GM12865 (cell line): ENCODE results near the gene BEAN1.

Experiments used
- DNase-seq: peaks from one replicate; pipeline ENCODE4 v3.0.0; 2010; ENCODE audit warnings: low read depth
- H3K4me3 ChIP-seq: 2 replicates; pipeline ENCODE4 v1.5.1; 2011; ENCODE audit warnings: mild to moderate bottlenecking, low read depth, low read length, control low read depth
- CTCF ChIP-seq: IDR thresholded peaks from 2 replicates; pipeline ENCODE4 v1.5.1; 2011; ENCODE audit warnings: low read length, control low read depth, low read depth, inconsistent platforms; ENCODE audit not compliant: insufficient read depth; ENCODE audit errors: missing control alignments

BEAN1 gene

GRCh38 chr16:66427871-66428681 is 981 bp downstream of the BEAN1 start:
- TF ChIP-seq CTCF: no peak
- no peak overlapping the region for H3K4me3 ChIP-seq
- DNase-seq: no peak

GRCh38 chr16:66428682-66429251 is 1.7 kb downstream of the BEAN1 start:
- no peak for DNase-seq

GRCh38 chr16:66429290-66429962 is 2.3 kb downstream of the BEAN1 start:
- no peak for DNase-seq
- no peak for TF ChIP-seq CTCF
- no peak overlapping the region for H3K4me3 ChIP-seq

More at GRCh38 chr16:66428682-66429251, 1.7 kb downstream of the BEAN1 start:
- H3K4me3 ChIP-seq: no peak overlapping the region
- TF ChIP-seq CTCF: no peak

GRCh38 chr16:66430214-66430613 is 3.1 kb downstream of the BEAN1 start:
- no peak for DNase-seq
- no peak overlapping the region for H3K4me3 ChIP-seq
- no peak for TF ChIP-seq CTCF

- TF ChIP-seq CTCF: no peak
- DNase-seq: no peak
- H3K4me3 ChIP-seq: no peak overlapping the region
These were observed 4.7 kb downstream of the BEAN1 start for GRCh38 chr16:66431760-66432159.

- DNase-seq: no peak
- no peak for TF ChIP-seq CTCF
These were observed 5.3 kb downstream of the BEAN1 start for GRCh38 chr16:66432429-66432828.

More at GRCh38 chr16:66432429-66432828, 5.3 kb downstream of the BEAN1 start:
- H3K4me3 ChIP-seq: no peak overlapping the region
